Endothelial cell of umbilical vein (primary cell): ENCODE measurements around the gene RNF144B. TPM values are rescaled to one million over a fixed set of nuclear protein-coding genes. Genes with fewer than 3 reads are reported as not detected.

Experiments used
- BruUV-seq: library from RNA; stranded (reverse); fragments of 400-500 nt; replicated peaks from 2 replicates; lab custom pipeline; 2021; lab: Mats Ljungman, UMichigan
- CTCF ChIA-PET: fragments of 300-600, 350-600 bp; sonication (Branson Sonifier 250); formaldehyde crosslinking; loops from one replicate; lab custom pipeline; 2021; ENCODE audit warnings: antibody characterized with exemption, inconsistent platforms; lab: Charles Lee
- POLR2A ChIA-PET: fragments of 300-600, 350-600 bp; sonication (Branson Sonifier 250); formaldehyde crosslinking; loops from one replicate; lab custom pipeline; 2021; ENCODE audit warnings: antibody characterized with exemption, inconsistent platforms; lab: Charles Lee
- DNase-seq: peaks from one replicate; pipeline ENCODE4 v3.0.0-alpha.2; 2011; ENCODE audit warnings: low read depth, low spot score
- FAIRE-seq: peaks from 2 replicates; lab custom pipeline; 2011; peaks lifted over from hg19 to GRCh38; lab: Jason Lieb, UNC
- H2AFZ ChIP-seq: 2 replicates; pipeline ENCODE4 v1.6.0; 2012; ENCODE audit warnings: low read depth, low read length, control low read depth, inconsistent platforms
- H3K27ac ChIP-seq: 2 replicates; pipeline ENCODE4 v1.5.1; 2011; ENCODE audit warnings: low read depth, mild to moderate bottlenecking, control low read depth, low read length, moderate library complexity; ENCODE audit not compliant: insufficient read depth
- H3K27me3 ChIP-seq, 2 experiments: 2 replicates each; pipeline versions ENCODE4 v1.6.0 to v1.6.1; 2011; ENCODE audit warnings: low read length in 2 of 2, mixed read lengths in 1 of 2; ENCODE audit not compliant: control insufficient read depth in 2 of 2, insufficient read depth in 2 of 2
- H3K36me3 ChIP-seq, 2 experiments: 2 replicates in 1 of 2; 3 replicates in 1 of 2; pipeline ENCODE4 v1.5.1; 2011; ENCODE audit warnings: low read length in 2 of 2, mild to moderate bottlenecking in 1 of 2, moderate library complexity in 1 of 2; ENCODE audit not compliant: control insufficient read depth in 2 of 2, insufficient read depth in 2 of 2; ENCODE audit errors: extremely low read depth in 1 of 2
- H3K4me1 ChIP-seq: 3 replicates; pipeline ENCODE4 v1.5.1; 2011; ENCODE audit warnings: mild to moderate bottlenecking, low read length; ENCODE audit not compliant: control insufficient read depth, insufficient read depth; ENCODE audit errors: extremely low read depth
- H3K4me2 ChIP-seq: 2 replicates; pipeline ENCODE4 v1.6.1; 2011; ENCODE audit warnings: low read length, control low read depth, mixed read lengths; ENCODE audit not compliant: insufficient read depth
- H3K4me3 ChIP-seq, 3 experiments: fragments of 200-600 bp in 1 of 3; sonication (generic), shearing (Covaris generic) in 1 of 3; replicated peaks in 1 of 3; 2 replicates each; pipeline ENCODE4 v1.5.1; 2011 to 2016; ENCODE audit warnings: control low read depth in 3 of 3, low read length in 3 of 3, mild to moderate bottlenecking in 2 of 3, inconsistent platforms in 1 of 3, low read depth in 1 of 3, moderate library complexity in 1 of 3; ENCODE audit not compliant: insufficient read depth in 1 of 3
- H3K79me2 ChIP-seq: 2 replicates; pipeline ENCODE4 v1.6.0; 2012; ENCODE audit warnings: low read length, inconsistent platforms; ENCODE audit not compliant: control insufficient read depth, insufficient read depth
- H3K9ac ChIP-seq: replicated peaks from 2 replicates; pipeline ENCODE3; 2011; ENCODE audit warnings: low read length, control low read depth; ENCODE audit not compliant: insufficient read depth; ENCODE audit errors: extremely low read depth
- H3K9me1 ChIP-seq: replicated peaks from 3 replicates; pipeline ENCODE4 v1.6.0; 2011; ENCODE audit warnings: mild to moderate bottlenecking, low read length; ENCODE audit not compliant: control insufficient read depth, insufficient read depth; ENCODE audit errors: extremely low read depth
- H3K9me3 ChIP-seq: replicated peaks from 2 replicates; pipeline ENCODE4 v1.5.1; 2012; ENCODE audit warnings: low read length, inconsistent platforms; ENCODE audit not compliant: control insufficient read depth, insufficient read depth
- H4K20me1 ChIP-seq: replicated peaks from 2 replicates; pipeline ENCODE3; 2011; ENCODE audit warnings: mild to moderate bottlenecking, low read length; ENCODE audit not compliant: control insufficient read depth, insufficient read depth; ENCODE audit errors: extremely low read depth
- CTCF ChIP-seq, 2 donors: IDR thresholded peaks; 1 replicate in 1 of 2; 2 replicates in 1 of 2; pipeline ENCODE4 v1.5.1; 2011; ENCODE audit warnings: low read length in 2 of 2, mild to moderate bottlenecking in 2 of 2, moderate library complexity in 2 of 2, control low read depth in 1 of 2, inconsistent platforms in 1 of 2, low read depth in 1 of 2; ENCODE audit not compliant: insufficient read depth in 1 of 2; ENCODE audit errors: extremely low read depth in 1 of 2
- EZH2 ChIP-seq: IDR thresholded peaks from 2 replicates; pipeline ENCODE4 v1.6.1; 2012; ENCODE audit warnings: borderline replicate concordance, low read depth, mild to moderate bottlenecking, moderate library complexity, low read length, inconsistent platforms; ENCODE audit not compliant: severe bottlenecking
- FOS ChIP-seq: IDR thresholded peaks from 2 replicates; pipeline ENCODE4 v1.6.1; 2011; ENCODE audit warnings: mild to moderate bottlenecking, low read length, moderate library complexity, borderline replicate concordance; ENCODE audit not compliant: insufficient read depth
- GATA2 ChIP-seq: IDR thresholded peaks from 2 replicates; pipeline ENCODE4 v1.7.0; 2011; ENCODE audit warnings: low read depth, mild to moderate bottlenecking, moderate library complexity, mixed read lengths, low read length; ENCODE audit not compliant: insufficient read length, insufficient read depth
- JUN ChIP-seq: IDR thresholded peaks from 2 replicates; pipeline ENCODE4 v1.6.1; 2011; ENCODE audit warnings: borderline replicate concordance, low read depth; ENCODE audit not compliant: insufficient read length, insufficient read depth
- MYC ChIP-seq: IDR thresholded peaks from one replicate; pipeline ENCODE4 v1.6.1; 2011; ENCODE audit warnings: mild to moderate bottlenecking, low read depth, low read length
- POLR2A ChIP-seq: IDR thresholded peaks from 2 replicates; pipeline ENCODE4 v1.6.1; 2012; ENCODE audit warnings: low read depth, mild to moderate bottlenecking, control low read depth, low read length
- POLR2AphosphoS5 ChIP-seq: IDR thresholded peaks from 2 replicates; pipeline ENCODE4 v1.6.1; 2012; ENCODE audit warnings: low read depth, mild to moderate bottlenecking, control low read depth, low read length, moderate library complexity; ENCODE audit not compliant: insufficient read depth
- dilution Hi-C: fragments of 300-500 bp; cut with MboI; formaldehyde crosslinking; loops from one replicate; pipeline ENCODE4 v1.15.0; 2019; ENCODE audit warnings: low sequenced_read_pairs; ENCODE audit not compliant: extremely low pct_ligation_motif_present
- intact Hi-C: fragments of 100-400 bp; cut with micrococcal nuclease; formaldehyde crosslinking; loops from one replicate; pipeline ENCODE4 v1.10.0; 2022
- polyA plus RNA-seq, 4 experiments: library from polyadenylated mRNA; depleted of rRNA in 3 of 4; stranded (reverse) in 3 of 4; unstranded in 1 of 4; fragments of >200 nt; gene quantifications; 2 replicates each; pipeline versions ENCODE4 v1.2.1 to v1.2.3, GENCODE V29; 2011 to 2012; ENCODE audit warnings: missing spikeins in 1 of 4
- total RNA-seq: library from RNA; stranded (reverse); gene quantifications from 2 replicates; pipeline ENCODE4 v1.2.3, GENCODE V29; 2021
- TF ChIP-seq, protein P1 (sequence below): IDR thresholded peaks from 2 replicates; pipeline ENCODE4 v1.6.1; 2011; ENCODE audit not compliant: insufficient read depth, insufficient read length

Gene RNF144B
- total and polyA plus RNA-seq, 2 donors (not counting 3 experiments of a cell fraction or from before 2014, with no cell fraction given), result 18.1 to 97.3 TPM

GRCh38 chr6:18509871-18510643 is 122.9 kb downstream of the RNF144B start:
- no peaks in the 10 kb centered on the region for H3K79me2 ChIP-seq
- H2AFZ ChIP-seq, result no peak overlapping the region
- H3K36me3 ChIP-seq, result no peaks in the 10 kb centered on the region
- DNase-seq (no peak), FAIRE-seq (no peak)
- ChIA-PET POLR2A (no interaction called here), CTCF (interaction anchor here (1.4 to 1.7 kb wide), 2 partner anchors 18 to 186 kb away, joined by 3 read pairs; no protein-coding TSS in a partner anchor)
- H3K27me3 ChIP-seq, result no peaks in the 10 kb centered on the region
- H4K20me1 ChIP-seq, result no peaks in the 10 kb centered on the region
- H3K27ac ChIP-seq, result no peak overlapping the region
- dilution Hi-C loops, result no loop called here
- no peaks in the 10 kb centered on the region for H3K4me1 ChIP-seq
- intact Hi-C loops, result loop anchor here (5.0 kb wide), 1 partner anchor 1363 kb away; no protein-coding TSS in a partner anchor
- no peak overlapping the region for H3K4me2 ChIP-seq
- no peaks in the 10 kb centered on the region for H3K9me1 ChIP-seq
- no peaks in the 10 kb centered on the region for H3K9me3 ChIP-seq
- no peak overlapping the region for H3K4me3 ChIP-seq
- BruUV-seq, result no TSS peak
- no peak for TF ChIP-seq POLR2A
- no peak for TF ChIP-seq JUN
- TF ChIP-seq EZH2, result no peak
- TF ChIP-seq MYC, result no peak
- TF ChIP-seq, protein P1, sequence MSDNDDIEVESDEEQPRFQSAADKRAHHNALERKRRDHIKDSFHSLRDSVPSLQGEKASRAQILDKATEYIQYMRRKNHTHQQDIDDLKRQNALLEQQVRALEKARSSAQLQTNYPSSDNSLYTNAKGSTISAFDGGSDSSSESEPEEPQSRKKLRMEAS, result no peak
- no peak for TF ChIP-seq FOS
- TF ChIP-seq CTCF (IDR thresholded peaks at IDR 0.05; ENCODE audit: extremely low read depth in 1 of 2, insufficient read depth in 1 of 2, low read depth in 1 of 2, low read length in 2 of 2), result no peak
- no peak for TF ChIP-seq POLR2AphosphoS5
- no peak for TF ChIP-seq GATA2
- no peak overlapping the region for H3K9ac ChIP-seq
